Endothelial cell of umbilical vein (primary cell): ENCODE results near the gene PCED1B. TPM values are rescaled to one million over a fixed set of nuclear protein-coding genes. Genes with fewer than 3 reads are reported as not detected.

Source experiments
- BruUV-seq: library from RNA; stranded (reverse); fragments of 400-500 nt; replicated peaks from 2 replicates; lab custom pipeline; 2021; lab: Mats Ljungman, UMichigan
- CTCF ChIA-PET: fragments of 300-600, 350-600 bp; sonication (Branson Sonifier 250); formaldehyde crosslinking; loops from one replicate; lab custom pipeline; 2021; ENCODE audit warnings: antibody characterized with exemption, inconsistent platforms; lab: Charles Lee
- POLR2A ChIA-PET: fragments of 300-600, 350-600 bp; sonication (Branson Sonifier 250); formaldehyde crosslinking; loops from one replicate; lab custom pipeline; 2021; ENCODE audit warnings: antibody characterized with exemption, inconsistent platforms; lab: Charles Lee
- DNase-seq: peaks from one replicate; pipeline ENCODE4 v3.0.0-alpha.2; 2011; ENCODE audit warnings: low read depth, low spot score
- FAIRE-seq: peaks from 2 replicates; lab custom pipeline; 2011; peaks lifted over from hg19 to GRCh38; lab: Jason Lieb, UNC
- H2AFZ ChIP-seq: 2 replicates; pipeline ENCODE4 v1.6.0; 2012; ENCODE audit warnings: low read depth, low read length, control low read depth, inconsistent platforms
- H3K27ac ChIP-seq: 2 replicates; pipeline ENCODE4 v1.5.1; 2011; ENCODE audit warnings: low read depth, mild to moderate bottlenecking, control low read depth, low read length, moderate library complexity; ENCODE audit not compliant: insufficient read depth
- H3K27me3 ChIP-seq, 2 experiments: 2 replicates each; pipeline versions ENCODE4 v1.6.0 to v1.6.1; 2011; ENCODE audit warnings: low read length in 2 of 2, mixed read lengths in 1 of 2; ENCODE audit not compliant: control insufficient read depth in 2 of 2, insufficient read depth in 2 of 2
- H3K36me3 ChIP-seq, 2 experiments: 2 replicates in 1 of 2; 3 replicates in 1 of 2; pipeline ENCODE4 v1.5.1; 2011; ENCODE audit warnings: low read length in 2 of 2, mild to moderate bottlenecking in 1 of 2, moderate library complexity in 1 of 2; ENCODE audit not compliant: control insufficient read depth in 2 of 2, insufficient read depth in 2 of 2; ENCODE audit errors: extremely low read depth in 1 of 2
- H3K4me1 ChIP-seq: 3 replicates; pipeline ENCODE4 v1.5.1; 2011; ENCODE audit warnings: mild to moderate bottlenecking, low read length; ENCODE audit not compliant: control insufficient read depth, insufficient read depth; ENCODE audit errors: extremely low read depth
- H3K4me2 ChIP-seq: 2 replicates; pipeline ENCODE4 v1.6.1; 2011; ENCODE audit warnings: low read length, control low read depth, mixed read lengths; ENCODE audit not compliant: insufficient read depth
- H3K4me3 ChIP-seq, 3 experiments: fragments of 200-600 bp in 1 of 3; sonication (generic), shearing (Covaris generic) in 1 of 3; replicated peaks in 1 of 3; 2 replicates each; pipeline ENCODE4 v1.5.1; 2011 to 2016; ENCODE audit warnings: control low read depth in 3 of 3, low read length in 3 of 3, mild to moderate bottlenecking in 2 of 3, inconsistent platforms in 1 of 3, low read depth in 1 of 3, moderate library complexity in 1 of 3; ENCODE audit not compliant: insufficient read depth in 1 of 3
- H3K79me2 ChIP-seq: 2 replicates; pipeline ENCODE4 v1.6.0; 2012; ENCODE audit warnings: low read length, inconsistent platforms; ENCODE audit not compliant: control insufficient read depth, insufficient read depth
- H3K9ac ChIP-seq: replicated peaks from 2 replicates; pipeline ENCODE3; 2011; ENCODE audit warnings: low read length, control low read depth; ENCODE audit not compliant: insufficient read depth; ENCODE audit errors: extremely low read depth
- H3K9me1 ChIP-seq: replicated peaks from 3 replicates; pipeline ENCODE4 v1.6.0; 2011; ENCODE audit warnings: mild to moderate bottlenecking, low read length; ENCODE audit not compliant: control insufficient read depth, insufficient read depth; ENCODE audit errors: extremely low read depth
- H3K9me3 ChIP-seq: replicated peaks from 2 replicates; pipeline ENCODE4 v1.5.1; 2012; ENCODE audit warnings: low read length, inconsistent platforms; ENCODE audit not compliant: control insufficient read depth, insufficient read depth
- H4K20me1 ChIP-seq: replicated peaks from 2 replicates; pipeline ENCODE3; 2011; ENCODE audit warnings: mild to moderate bottlenecking, low read length; ENCODE audit not compliant: control insufficient read depth, insufficient read depth; ENCODE audit errors: extremely low read depth
- CTCF ChIP-seq, 2 donors: IDR thresholded peaks; 1 replicate in 1 of 2; 2 replicates in 1 of 2; pipeline ENCODE4 v1.5.1; 2011; ENCODE audit warnings: low read length in 2 of 2, mild to moderate bottlenecking in 2 of 2, moderate library complexity in 2 of 2, control low read depth in 1 of 2, inconsistent platforms in 1 of 2, low read depth in 1 of 2; ENCODE audit not compliant: insufficient read depth in 1 of 2; ENCODE audit errors: extremely low read depth in 1 of 2
- EZH2 ChIP-seq: IDR thresholded peaks from 2 replicates; pipeline ENCODE4 v1.6.1; 2012; ENCODE audit warnings: borderline replicate concordance, low read depth, mild to moderate bottlenecking, moderate library complexity, low read length, inconsistent platforms; ENCODE audit not compliant: severe bottlenecking
- FOS ChIP-seq: IDR thresholded peaks from 2 replicates; pipeline ENCODE4 v1.6.1; 2011; ENCODE audit warnings: mild to moderate bottlenecking, low read length, moderate library complexity, borderline replicate concordance; ENCODE audit not compliant: insufficient read depth
- GATA2 ChIP-seq: IDR thresholded peaks from 2 replicates; pipeline ENCODE4 v1.7.0; 2011; ENCODE audit warnings: low read depth, mild to moderate bottlenecking, moderate library complexity, mixed read lengths, low read length; ENCODE audit not compliant: insufficient read length, insufficient read depth
- JUN ChIP-seq: IDR thresholded peaks from 2 replicates; pipeline ENCODE4 v1.6.1; 2011; ENCODE audit warnings: borderline replicate concordance, low read depth; ENCODE audit not compliant: insufficient read length, insufficient read depth
- MYC ChIP-seq: IDR thresholded peaks from one replicate; pipeline ENCODE4 v1.6.1; 2011; ENCODE audit warnings: mild to moderate bottlenecking, low read depth, low read length
- POLR2A ChIP-seq: IDR thresholded peaks from 2 replicates; pipeline ENCODE4 v1.6.1; 2012; ENCODE audit warnings: low read depth, mild to moderate bottlenecking, control low read depth, low read length
- POLR2AphosphoS5 ChIP-seq: IDR thresholded peaks from 2 replicates; pipeline ENCODE4 v1.6.1; 2012; ENCODE audit warnings: low read depth, mild to moderate bottlenecking, control low read depth, low read length, moderate library complexity; ENCODE audit not compliant: insufficient read depth
- dilution Hi-C: fragments of 300-500 bp; cut with MboI; formaldehyde crosslinking; loops from one replicate; pipeline ENCODE4 v1.15.0; 2019; ENCODE audit warnings: low sequenced_read_pairs; ENCODE audit not compliant: extremely low pct_ligation_motif_present
- intact Hi-C: fragments of 100-400 bp; cut with micrococcal nuclease; formaldehyde crosslinking; loops from one replicate; pipeline ENCODE4 v1.10.0; 2022
- polyA plus RNA-seq, 4 experiments: library from polyadenylated mRNA; depleted of rRNA in 3 of 4; stranded (reverse) in 3 of 4; unstranded in 1 of 4; fragments of >200 nt; gene quantifications; 2 replicates each; pipeline versions ENCODE4 v1.2.1 to v1.2.3, GENCODE V29; 2011 to 2012; ENCODE audit warnings: missing spikeins in 1 of 4
- total RNA-seq: library from RNA; stranded (reverse); gene quantifications from 2 replicates; pipeline ENCODE4 v1.2.3, GENCODE V29; 2021
- TF ChIP-seq, protein P1 (sequence below): IDR thresholded peaks from 2 replicates; pipeline ENCODE4 v1.6.1; 2011; ENCODE audit not compliant: insufficient read depth, insufficient read length

Gene PCED1B
- total and polyA plus RNA-seq, 2 donors (not counting 3 experiments of a cell fraction or from before 2014, with no cell fraction given): 1.7 to 2.6 TPM

DNA sequence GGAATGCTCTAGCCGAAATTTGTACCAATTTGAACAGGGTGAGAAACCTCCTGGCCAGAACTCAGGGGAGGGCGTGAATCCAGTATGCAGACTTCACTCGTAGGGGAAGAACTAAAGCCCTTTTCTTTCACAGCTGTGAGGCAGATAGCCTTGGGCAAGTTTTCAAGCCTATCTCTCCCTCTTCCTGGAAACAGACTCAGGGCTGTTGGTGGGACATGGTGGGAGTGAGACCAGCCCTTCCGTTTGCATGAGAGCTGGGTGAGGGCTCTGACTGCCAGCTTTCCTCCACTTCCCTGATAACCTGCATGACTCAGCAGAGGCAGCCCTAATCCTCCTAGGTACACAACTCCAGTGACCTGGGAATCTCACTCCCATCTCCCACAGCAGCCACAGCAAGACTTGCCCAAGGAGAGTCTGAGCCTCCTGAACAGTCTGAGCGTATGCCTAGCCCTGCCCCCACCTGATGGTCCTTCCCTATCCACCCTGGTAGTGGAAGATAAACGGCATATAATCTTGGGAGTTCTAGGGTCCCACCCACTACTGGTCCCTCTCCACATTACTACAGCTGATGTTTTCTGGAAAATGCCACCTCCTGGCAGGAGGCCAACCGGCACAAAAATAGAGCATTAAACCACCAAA is 170.4 kb downstream of the PCED1B start:
- no peak overlapping the region for H2AFZ ChIP-seq

More for the DNA sequence above, 170.4 kb downstream of the PCED1B start:
- H3K79me2 ChIP-seq: no peaks in the 10 kb centered on the region
- CTCF ChIA-PET: interaction anchor here (1.0 kb wide), 1 partner anchor 36 kb away, joined by 3 read pairs; no protein-coding TSS in a partner anchor
- intact Hi-C loops: no loop called here
- H3K27ac ChIP-seq: no peak overlapping the region
- POLR2A ChIA-PET: no interaction called here
- no peak overlapping the region for H3K9ac ChIP-seq
- no peaks in the 10 kb centered on the region for H3K36me3 ChIP-seq
- DNase-seq: no peak
- no peak overlapping the region for H3K4me2 ChIP-seq
- no peaks in the 10 kb centered on the region for H3K9me3 ChIP-seq
- TF ChIP-seq CTCF (IDR thresholded peaks at IDR 0.05; ENCODE audit: extremely low read depth in 1 of 2, insufficient read depth in 1 of 2, low read depth in 1 of 2, low read length in 2 of 2) (no peak), POLR2A (no peak), GATA2 (no peak), EZH2 (no peak), JUN (no peak), FOS (no peak), POLR2AphosphoS5 (no peak), MYC (no peak)
- TF ChIP-seq, protein P1, sequence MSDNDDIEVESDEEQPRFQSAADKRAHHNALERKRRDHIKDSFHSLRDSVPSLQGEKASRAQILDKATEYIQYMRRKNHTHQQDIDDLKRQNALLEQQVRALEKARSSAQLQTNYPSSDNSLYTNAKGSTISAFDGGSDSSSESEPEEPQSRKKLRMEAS: no peak
- H3K4me1 ChIP-seq: peaks cover 7% of the 10 kb centered on the region
- no peak overlapping the region for H3K4me3 ChIP-seq
- no TSS peak for BruUV-seq
- no peak for FAIRE-seq
- dilution Hi-C loops: no loop called here
- H4K20me1 ChIP-seq: no peaks in the 10 kb centered on the region
- no peaks in the 10 kb centered on the region for H3K9me1 ChIP-seq
- H3K27me3 ChIP-seq: no peaks in the 10 kb centered on the region
